GM10248 (cell line): ENCODE measurements around the gene CDCA4.
"Not testable (repeated sequence)": the region's sequence is repeated elsewhere in the genome, so short reads cannot be mapped to it uniquely, and the experiment has no call there.

ENCODE experiments used
- CTCF ChIA-PET: fragments of 300-600 bp; sonication (Branson Sonifier 250); formaldehyde crosslinking; extraction: SDS; loops from one replicate; lab custom pipeline; 2021; ENCODE audit warnings: antibody characterized with exemption; lab: Yijun Ruan, JAX
- POLR2A ChIA-PET: fragments of 350-650 bp; sonication (Branson Sonifier 250); formaldehyde crosslinking; extraction: SDS; loops from one replicate; lab custom pipeline; 2020; ENCODE audit warnings: antibody characterized with exemption; lab: Yijun Ruan, JAX
- DNase-seq: peaks from one replicate; pipeline ENCODE4 v3.0.0; 2012; ENCODE audit errors: extremely low spot score
- CTCF ChIP-seq: IDR thresholded peaks from 2 replicates; pipeline ENCODE4 v1.5.1; 2012; ENCODE audit warnings: mild to moderate bottlenecking, low read depth; ENCODE audit errors: extremely low read depth, missing control alignments, control extremely low read depth

The CDCA4 gene

GRCh38 chr14:105039458-105040205 is 18.7 kb upstream of the CDCA4 start:
- ChIA-PET CTCF (interaction anchor here (1.4 to 12.9 kb wide), 2 partner anchors 65 to 70 kb away, joined by 3 to 177 read pairs; no protein-coding TSS in a partner anchor), POLR2A (no interaction called here)
- no peak for DNase-seq
- no peak for TF ChIP-seq CTCF

DNA sequence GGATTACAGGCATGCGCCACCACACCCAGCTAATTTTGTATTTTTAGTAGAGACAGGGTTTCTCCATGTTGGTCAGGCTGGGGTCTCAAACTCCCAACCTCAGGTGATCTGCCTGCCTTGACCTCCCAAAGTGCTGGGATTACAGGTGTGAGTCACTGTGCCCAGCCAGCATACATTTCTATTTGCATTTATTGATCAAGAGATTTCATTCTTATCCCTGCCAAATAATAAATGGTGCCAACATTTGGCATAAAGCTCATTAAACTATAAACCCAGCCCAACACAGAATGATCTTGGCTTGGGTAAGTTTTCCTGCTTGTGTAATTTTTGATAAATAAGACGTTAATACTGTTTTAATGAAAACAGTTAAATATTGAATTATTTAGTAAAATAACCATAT is 14.7 kb upstream of the CDCA4 start:
- CTCF ChIA-PET = interaction anchor here (0.7 to 4.3 kb wide), 5 partner anchors 8 to 55 kb away, joined by 3 to 34 read pairs (median 4); no protein-coding TSS in a partner anchor
- DNase-seq, POLR2A ChIA-PET: not testable (repeated sequence)

GRCh38 chr14:105034315-105035039 is 13.6 kb upstream of the CDCA4 start:
- no peak for TF ChIP-seq CTCF
- POLR2A ChIA-PET = no interaction called here
- CTCF ChIA-PET = interaction anchor here (0.9 to 4.3 kb wide), 5 partner anchors 8 to 53 kb away, joined by 3 to 34 read pairs (median 4); no protein-coding TSS in a partner anchor
- DNase-seq = no peak

GRCh38 chr14:105033412-105033900 is 12.6 kb upstream of the CDCA4 start:
- CTCF ChIA-PET = interaction anchor here (1.0 to 4.3 kb wide), 5 partner anchors 8 to 58 kb away, joined by 3 to 34 read pairs (median 5); no protein-coding TSS in a partner anchor
- DNase-seq, POLR2A ChIA-PET: not testable (repeated sequence)

GRCh38 chr14:105032451-105032901 is 11.6 kb upstream of the CDCA4 start:
- POLR2A ChIA-PET, DNase-seq: not testable (repeated sequence)
- CTCF ChIA-PET = interaction anchor here (1.2 to 5.3 kb wide), 3 partner anchors 9 to 57 kb away, joined by 3 to 37 read pairs (median 5); no protein-coding TSS in a partner anchor

DNA sequence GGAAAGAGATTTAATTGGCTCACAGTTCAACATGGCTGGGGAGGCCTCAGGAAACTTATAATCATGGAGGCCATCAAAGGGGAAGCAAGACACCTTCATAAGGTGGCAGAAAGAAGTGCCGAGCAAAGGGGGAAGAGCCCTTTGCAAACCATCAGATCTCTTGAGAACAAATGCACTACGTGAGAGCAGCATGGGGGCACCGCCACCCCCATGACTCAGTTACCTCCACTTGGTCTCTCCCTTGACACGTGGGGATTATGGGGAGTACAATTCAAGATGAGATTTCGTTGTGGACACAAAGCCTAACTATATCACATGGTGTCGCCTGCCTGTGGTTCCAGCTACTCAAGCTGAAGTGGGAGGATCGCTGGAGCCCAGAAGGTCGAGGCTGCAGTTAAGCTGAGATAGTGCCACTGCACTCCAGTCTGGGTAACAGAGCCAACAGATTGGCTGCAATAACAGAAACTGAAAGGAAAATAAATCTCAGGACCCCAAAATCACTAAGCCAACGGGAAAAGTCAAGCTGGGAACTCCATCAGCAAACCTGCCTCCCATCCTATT is 10.0 kb upstream of the CDCA4 start:
- CTCF ChIA-PET = interaction anchor here (5.3 kb wide), 1 partner anchor 14 kb away, joined by 37 read pairs; no protein-coding TSS in a partner anchor
- POLR2A ChIA-PET = no interaction called here
- no peak for TF ChIP-seq CTCF
- DNase-seq = no peak

GRCh38 chr14:105030194-105030593 is 9.3 kb upstream of the CDCA4 start:
- ChIA-PET POLR2A (no interaction called here), CTCF (interaction anchor here (5.3 kb wide), 1 partner anchor 15 kb away, joined by 37 read pairs; no protein-coding TSS in a partner anchor)
- DNase-seq = no peak
- no peak for TF ChIP-seq CTCF
